ENCODE data around the gene ELMO1. TPM values are rescaled to one million over a fixed set of nuclear protein-coding genes. Genes with fewer than 3 reads are reported as not detected.

ELMO1 gene
- total RNA-seq, 2 experiments from 2014 or later: 72.8 to 75.3 TPM

DNA sequence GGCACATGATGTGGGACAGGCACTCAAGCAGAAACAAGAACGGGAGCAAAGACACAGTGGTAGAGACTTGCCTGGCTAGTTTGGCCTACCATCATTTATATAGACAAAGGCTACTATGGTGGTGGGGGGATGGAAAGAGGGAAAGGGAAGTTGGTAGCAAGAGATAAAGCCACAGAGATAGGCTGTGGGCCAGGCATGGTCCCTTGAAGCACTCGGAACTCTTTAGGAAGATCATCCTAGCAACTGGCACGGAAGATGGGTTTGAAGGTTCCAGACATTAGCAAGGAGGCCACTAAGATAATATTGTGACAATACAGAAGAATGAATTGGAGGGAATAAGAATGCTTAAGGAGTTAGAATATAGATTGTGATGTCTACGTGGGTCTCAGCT is 319.6 kb downstream of the ELMO1 start:
- peaks cover 4% of the 10 kb centered on the region for H3K4me1 Mint-ChIP-seq (ENCODE audit: low read depth)
- ChIA-PET POLR2A (no interaction called here), CTCF (no interaction called here)
- no peak overlapping the region for H3K4me3 Mint-ChIP-seq
- H3K27me3 Mint-ChIP-seq: no peaks in the 10 kb centered on the region
- TF ChIP-seq, protein P1, sequence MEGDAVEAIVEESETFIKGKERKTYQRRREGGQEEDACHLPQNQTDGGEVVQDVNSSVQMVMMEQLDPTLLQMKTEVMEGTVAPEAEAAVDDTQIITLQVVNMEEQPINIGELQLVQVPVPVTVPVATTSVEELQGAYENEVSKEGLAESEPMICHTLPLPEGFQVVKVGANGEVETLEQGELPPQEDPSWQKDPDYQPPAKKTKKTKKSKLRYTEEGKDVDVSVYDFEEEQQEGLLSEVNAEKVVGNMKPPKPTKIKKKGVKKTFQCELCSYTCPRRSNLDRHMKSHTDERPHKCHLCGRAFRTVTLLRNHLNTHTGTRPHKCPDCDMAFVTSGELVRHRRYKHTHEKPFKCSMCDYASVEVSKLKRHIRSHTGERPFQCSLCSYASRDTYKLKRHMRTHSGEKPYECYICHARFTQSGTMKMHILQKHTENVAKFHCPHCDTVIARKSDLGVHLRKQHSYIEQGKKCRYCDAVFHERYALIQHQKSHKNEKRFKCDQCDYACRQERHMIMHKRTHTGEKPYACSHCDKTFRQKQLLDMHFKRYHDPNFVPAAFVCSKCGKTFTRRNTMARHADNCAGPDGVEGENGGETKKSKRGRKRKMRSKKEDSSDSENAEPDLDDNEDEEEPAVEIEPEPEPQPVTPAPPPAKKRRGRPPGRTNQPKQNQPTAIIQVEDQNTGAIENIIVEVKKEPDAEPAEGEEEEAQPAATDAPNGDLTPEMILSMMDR (IDR thresholded peaks at IDR 0.05): no peak
- H3K27ac Mint-ChIP-seq: no peak overlapping the region
- intact Hi-C loops (cut with micrococcal nuclease): no loop called here
- H3K36me3 Mint-ChIP-seq (ENCODE audit: low read depth): peaks cover 74% of the 10 kb centered on the region
- H3K9me3 Mint-ChIP-seq: peaks cover 4% of the 10 kb centered on the region
- DNase-seq (no peak), ATAC-seq (no peak)

DNA sequence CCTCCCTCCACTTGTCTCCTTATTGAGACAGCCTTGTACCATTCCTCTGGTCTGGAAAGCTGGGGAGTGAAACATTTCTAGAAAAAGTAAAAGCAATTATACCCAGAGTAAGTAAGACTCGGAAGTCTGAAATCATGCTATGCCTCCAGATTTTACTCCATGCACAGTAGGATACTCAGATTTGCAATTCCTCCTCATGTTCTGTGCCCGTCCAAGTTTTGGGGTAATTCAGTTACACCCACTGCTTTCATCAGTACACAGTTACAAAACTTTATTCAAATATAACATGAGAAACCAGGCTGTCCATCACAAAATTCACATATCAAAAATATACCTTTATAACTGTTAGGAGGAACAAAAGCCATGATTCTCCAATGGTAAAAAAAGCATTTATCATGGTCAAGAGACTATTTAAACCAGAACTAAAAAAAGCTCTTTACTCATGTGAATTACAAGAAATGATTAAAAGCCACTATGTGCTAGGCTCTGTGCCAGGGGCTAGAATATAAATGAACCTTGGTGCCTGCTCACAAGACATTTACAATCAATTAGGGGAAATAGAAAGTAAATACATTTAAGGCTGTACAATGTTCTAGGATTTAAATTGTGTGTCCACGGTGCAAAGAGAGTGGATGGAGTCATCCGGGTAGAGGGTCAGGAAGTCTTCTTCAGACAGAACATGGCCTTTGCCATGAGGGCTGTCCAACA is 320.2 kb downstream of the ELMO1 start:
- Mint-ChIP-seq H3K27ac (no peak overlapping the region), H3K36me3 (ENCODE audit: low read depth) (peaks cover 72% of the 10 kb centered on the region)

GRCh38 chr7:37119296-37119860 is 329.3 kb downstream of the ELMO1 start:
- POLR2A ChIA-PET: interaction anchor here (0.7 kb wide), 1 partner anchor 123 kb away, joined by 3 read pairs; no protein-coding TSS in a partner anchor
- Mint-ChIP-seq H3K27ac (no peak overlapping the region), H3K27me3 (no peaks in the 10 kb centered on the region), H3K36me3 (ENCODE audit: low read depth) (peaks cover 32% of the 10 kb centered on the region), H3K4me3 (no peak overlapping the region), H3K9me3 (peaks cover 7% of the 10 kb centered on the region), H3K4me1 (ENCODE audit: low read depth) (peaks cover 43% of the 10 kb centered on the region)
- DNase-seq (no peak), ATAC-seq (no peak)
- CTCF ChIA-PET: no interaction called here
- TF ChIP-seq, protein P1 (IDR thresholded peaks at IDR 0.05): no peak
- intact Hi-C loops (cut with micrococcal nuclease): no loop called here

More for the DNA sequence above, 320.2 kb downstream of the ELMO1 start:
- Mint-ChIP-seq H3K27me3 (no peaks in the 10 kb centered on the region), H3K4me1 (ENCODE audit: low read depth) (peaks cover 4% of the 10 kb centered on the region), H3K4me3 (no peak overlapping the region), H3K9me3 (peaks cover 4% of the 10 kb centered on the region)
- TF ChIP-seq, protein P1 (IDR thresholded peaks at IDR 0.05): no peak
- CTCF ChIA-PET: no interaction called here
- POLR2A ChIA-PET: no interaction called here
- ATAC-seq: no peak
- intact Hi-C loops (cut with micrococcal nuclease): no loop called here
- no peak for DNase-seq

DNA sequence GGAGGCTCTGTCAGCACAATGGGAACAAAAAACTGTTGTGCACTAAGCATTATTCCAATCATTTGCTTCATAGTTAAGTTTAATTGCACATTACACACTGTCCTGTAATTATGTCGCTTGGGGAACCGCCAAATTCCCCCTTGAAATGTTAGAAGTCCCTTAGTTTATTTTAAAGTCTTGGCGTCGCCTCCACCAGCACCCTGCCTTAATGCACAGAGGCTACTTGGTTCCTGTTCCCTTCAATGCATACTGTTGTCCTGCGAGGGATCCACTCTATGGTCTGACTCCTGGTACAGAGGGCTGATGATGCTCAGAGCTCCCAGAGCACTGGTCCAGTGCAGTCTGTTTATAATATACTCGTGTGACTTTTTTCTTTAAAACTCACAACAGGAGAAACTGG is 330.7 kb downstream of the ELMO1 start:
- peaks cover 49% of the 10 kb centered on the region for H3K4me1 Mint-ChIP-seq (ENCODE audit: low read depth)
- TF ChIP-seq, protein P1 (IDR thresholded peaks at IDR 0.05): no peak
- intact Hi-C loops (cut with micrococcal nuclease): no loop called here
- DNase-seq: no peak
- ATAC-seq: no peak
- CTCF ChIA-PET: no interaction called here
- H3K36me3 Mint-ChIP-seq (ENCODE audit: low read depth): peaks cover 32% of the 10 kb centered on the region
- no peak overlapping the region for H3K4me3 Mint-ChIP-seq
- H3K27ac Mint-ChIP-seq: no peak overlapping the region
- peaks cover 7% of the 10 kb centered on the region for H3K9me3 Mint-ChIP-seq
- H3K27me3 Mint-ChIP-seq: no peaks in the 10 kb centered on the region
- POLR2A ChIA-PET: no interaction called here

GRCh38 chr7:37117292-37117691 is 331.4 kb downstream of the ELMO1 start:
- POLR2A ChIA-PET: no interaction called here
- H3K27me3 Mint-ChIP-seq: no peaks in the 10 kb centered on the region

More at GRCh38 chr7:37117292-37117691, 331.4 kb downstream of the ELMO1 start:
- TF ChIP-seq, protein P1 (IDR thresholded peaks at IDR 0.05): no peak
- peaks cover 45% of the 10 kb centered on the region for H3K4me1 Mint-ChIP-seq (ENCODE audit: low read depth)
- H3K9me3 Mint-ChIP-seq: peaks cover 6% of the 10 kb centered on the region
- DNase-seq: no peak
- no peak overlapping the region for H3K4me3 Mint-ChIP-seq
- CTCF ChIA-PET: no interaction called here
- no peak for ATAC-seq
- no peak overlapping the region for H3K27ac Mint-ChIP-seq
- intact Hi-C loops (cut with micrococcal nuclease): no loop called here
- peaks cover 30% of the 10 kb centered on the region for H3K36me3 Mint-ChIP-seq (ENCODE audit: low read depth)
